ENCODE data around the gene IMPG2.

GRCh38 chr3:101325393-101326134 lies 5.2 kb upstream of the IMPG2 start:
- TF ChIP-seq CTCF (tag by site-specific recombination; IDR thresholded peaks at IDR 0.05) = no peak
- no peak for TF ChIP-seq ZNF114 (tag by site-specific recombination; IDR thresholded peaks at IDR 0.05)
- no peak for TF ChIP-seq ZNF510 (tag by site-specific recombination; IDR thresholded peaks at IDR 0.05; ENCODE audit: insufficient replicate concordance)

Data from HEK293 (cell line).